ENCODE measurements around the gene SBSN.

SBSN gene

DNA sequence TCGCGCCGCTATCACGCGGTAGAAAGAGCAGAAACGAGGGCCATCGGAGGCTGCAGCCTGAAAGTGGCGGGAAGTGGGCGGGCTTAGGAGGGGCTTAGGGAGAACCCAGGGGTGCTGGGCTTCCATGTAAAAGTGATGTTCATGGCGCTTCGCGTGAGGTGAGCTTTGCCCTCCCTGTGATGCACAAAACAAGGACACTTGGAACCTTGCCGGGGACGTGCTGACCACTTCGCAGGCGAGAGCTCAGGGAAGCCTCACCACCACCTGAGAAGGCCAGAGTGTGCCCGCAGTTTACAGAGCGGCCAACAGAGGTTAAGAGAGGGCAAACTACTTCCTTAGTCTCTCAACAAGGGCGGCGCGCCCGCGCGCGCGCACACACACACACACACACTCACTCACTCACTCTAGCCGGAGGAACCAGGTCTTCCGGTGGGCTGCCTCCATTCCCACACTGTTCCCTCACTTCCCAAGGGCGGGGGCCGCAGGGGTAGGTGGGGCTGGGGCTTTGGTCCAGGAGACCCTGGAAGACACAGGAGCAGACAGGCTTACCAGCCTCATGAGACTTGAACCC, 5.8 kb upstream of the SBSN start:
- in situ Hi-C loops (cut with HindIII; ENCODE audit: low sequenced_read_pairs), result no loop called here

DNA sequence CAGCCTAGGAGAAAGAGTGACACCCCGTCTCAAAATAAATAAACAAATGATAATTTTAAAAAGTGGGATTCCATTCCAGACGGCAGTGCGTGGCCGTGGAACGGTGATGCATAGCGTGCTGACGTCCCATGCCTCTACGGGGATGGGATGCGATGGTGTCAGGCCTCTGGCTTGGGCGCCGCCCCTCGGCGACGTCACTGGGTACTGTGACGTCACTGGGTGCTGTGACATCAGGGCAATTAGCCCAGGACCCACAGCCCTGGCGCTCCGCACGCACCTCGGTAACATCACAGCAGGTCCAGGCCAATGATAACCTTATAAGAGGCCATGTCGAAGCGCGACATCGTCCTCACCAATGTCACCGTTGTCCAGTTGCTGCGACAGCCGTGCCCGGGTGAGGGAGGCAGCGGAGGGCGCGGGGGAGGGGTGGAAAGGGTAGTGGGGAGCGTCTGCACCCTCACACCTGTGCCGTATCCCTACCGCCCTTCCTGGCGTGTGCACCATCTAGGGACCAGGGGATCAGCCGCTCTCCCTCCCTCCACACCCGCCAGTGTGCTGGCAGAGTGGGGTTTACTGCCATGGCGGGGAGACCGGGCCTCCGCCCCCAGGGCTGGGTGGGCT, 5.2 kb upstream of the SBSN start, which contains the start of gene GAPDHS:
Gene GAPDHS (plus strand): TSS at position 256 of the 621 bp plus-strand sequence. CDS start 72 bp downstream, at position 328.
- in situ Hi-C loops (cut with HindIII; ENCODE audit: low sequenced_read_pairs), result no loop called here

DNA sequence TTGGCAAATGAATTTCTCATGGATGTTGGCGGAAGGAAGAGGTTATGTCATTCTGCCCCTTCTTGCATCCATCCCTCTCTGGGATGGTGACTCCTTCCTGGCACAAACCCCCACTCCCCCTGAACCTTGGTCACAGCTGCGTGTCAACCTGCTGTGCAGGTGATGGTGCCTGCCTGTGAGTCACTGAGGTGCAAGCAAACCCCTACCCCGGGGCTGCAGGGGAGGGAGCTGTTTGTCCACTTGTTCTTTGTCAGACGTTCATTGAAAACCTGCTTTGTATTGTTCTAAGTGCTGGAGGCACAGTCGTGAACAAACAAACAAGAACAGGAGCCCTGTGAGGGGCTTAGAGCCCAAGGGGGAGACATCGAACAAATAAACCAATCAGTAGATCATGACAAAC, 3.2 kb upstream of the SBSN start:
- in situ Hi-C loops (cut with HindIII; ENCODE audit: low sequenced_read_pairs), result no loop called here

DNA sequence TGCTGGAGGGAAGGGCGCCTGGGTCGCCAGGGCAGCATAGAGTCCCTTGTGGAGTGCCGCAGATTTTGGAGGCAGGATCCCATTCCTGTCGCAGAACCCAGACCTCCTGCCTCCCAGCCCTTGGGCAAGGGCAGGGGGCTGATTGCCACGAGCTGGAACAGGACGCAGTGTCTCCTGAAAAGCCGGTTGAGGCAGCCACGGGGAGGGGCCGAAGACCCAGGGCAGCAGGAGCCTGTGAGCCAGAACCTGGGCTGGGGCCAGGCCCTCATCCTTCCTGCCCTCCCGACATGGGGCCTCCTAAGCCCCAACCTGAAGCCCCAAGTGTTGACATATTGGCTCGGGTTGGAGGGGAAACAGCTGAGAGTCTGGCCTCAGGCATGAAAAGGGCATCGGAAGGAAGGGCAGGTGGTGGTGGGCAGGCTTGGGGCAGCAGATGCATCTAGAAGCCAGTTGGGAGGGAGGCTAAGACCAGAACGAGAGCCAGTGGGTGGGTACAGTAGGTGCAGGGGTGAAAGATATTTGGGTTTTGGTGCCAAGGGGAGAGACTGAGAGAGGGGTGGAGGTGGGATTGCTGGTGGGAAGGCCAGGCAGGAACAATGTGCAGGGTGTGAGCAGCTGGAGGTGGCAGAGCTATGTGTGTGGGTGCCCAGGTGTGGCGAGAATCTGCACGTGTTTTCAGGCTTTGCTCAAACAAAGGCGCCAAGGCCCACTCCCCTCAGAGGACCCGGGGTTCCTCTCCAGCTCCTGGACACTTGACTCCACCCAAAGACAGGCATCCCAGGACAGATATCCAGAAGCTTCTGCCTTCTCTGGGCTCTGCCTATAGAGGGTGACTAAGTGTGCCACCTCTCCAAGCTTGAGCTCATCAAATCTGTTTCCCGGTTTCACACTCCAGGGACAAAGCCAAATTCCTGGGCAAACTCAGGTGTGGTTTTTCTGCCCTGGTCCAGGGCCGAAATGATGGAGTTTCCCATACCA, 1.4 kb upstream of the SBSN start:
- in situ Hi-C loops (cut with HindIII; ENCODE audit: low sequenced_read_pairs), result no loop called here

DNA sequence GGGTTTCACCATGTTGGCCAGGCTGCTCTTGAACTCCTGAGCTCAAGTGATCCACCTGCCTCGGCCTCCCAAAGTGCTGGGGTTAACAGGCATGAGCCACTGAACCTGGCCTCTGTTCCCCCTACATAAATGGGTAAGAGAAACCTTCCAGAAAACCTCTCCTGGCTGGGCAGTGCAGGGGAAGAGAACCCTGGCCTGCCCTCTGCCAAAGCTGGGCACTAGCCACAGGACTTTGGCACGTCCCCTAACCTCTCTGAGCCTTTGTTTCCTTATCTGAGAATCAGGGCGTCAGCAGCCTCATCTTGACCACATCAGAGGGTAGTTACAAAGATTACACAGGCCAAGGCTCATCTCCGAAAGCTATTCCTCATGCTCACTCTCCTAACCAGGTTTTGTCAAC, 2.2 kb downstream of the SBSN start:
- in situ Hi-C loops (cut with HindIII; ENCODE audit: low sequenced_read_pairs), result no loop called here

DNA sequence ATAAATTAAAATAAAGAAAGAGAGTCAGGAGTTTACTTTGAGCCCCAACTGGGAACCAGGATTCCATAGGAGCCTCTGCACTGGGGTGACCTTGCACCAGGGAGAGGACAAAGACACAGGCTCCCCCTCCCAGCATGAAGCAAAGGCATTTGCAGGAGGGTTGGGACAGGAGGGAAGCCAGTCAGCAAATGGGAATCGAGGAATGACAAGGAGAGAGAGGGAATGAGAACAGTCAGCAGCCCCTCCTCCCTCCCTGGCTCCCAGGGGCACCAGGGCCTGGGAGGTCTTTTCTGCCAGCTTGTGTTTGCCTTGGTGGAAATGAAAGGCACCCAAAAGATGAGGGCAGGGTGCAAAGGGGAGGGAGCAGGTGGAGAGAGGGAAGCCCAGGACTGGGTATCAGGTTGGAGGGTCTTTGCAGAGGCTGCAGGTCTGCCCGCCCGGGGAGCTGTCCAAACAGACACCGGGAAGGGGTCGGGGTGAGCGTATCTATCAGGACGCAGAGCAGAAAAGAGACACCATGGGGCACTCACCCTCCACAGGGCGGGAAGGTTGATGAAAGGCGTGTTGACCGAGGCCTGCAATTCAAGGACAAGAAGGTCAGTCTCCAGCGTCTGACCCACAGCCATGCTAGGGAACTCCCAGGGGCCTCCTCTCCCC, 3.8 kb downstream of the SBSN start:
- in situ Hi-C loops (cut with HindIII; ENCODE audit: low sequenced_read_pairs), result no loop called here

DNA sequence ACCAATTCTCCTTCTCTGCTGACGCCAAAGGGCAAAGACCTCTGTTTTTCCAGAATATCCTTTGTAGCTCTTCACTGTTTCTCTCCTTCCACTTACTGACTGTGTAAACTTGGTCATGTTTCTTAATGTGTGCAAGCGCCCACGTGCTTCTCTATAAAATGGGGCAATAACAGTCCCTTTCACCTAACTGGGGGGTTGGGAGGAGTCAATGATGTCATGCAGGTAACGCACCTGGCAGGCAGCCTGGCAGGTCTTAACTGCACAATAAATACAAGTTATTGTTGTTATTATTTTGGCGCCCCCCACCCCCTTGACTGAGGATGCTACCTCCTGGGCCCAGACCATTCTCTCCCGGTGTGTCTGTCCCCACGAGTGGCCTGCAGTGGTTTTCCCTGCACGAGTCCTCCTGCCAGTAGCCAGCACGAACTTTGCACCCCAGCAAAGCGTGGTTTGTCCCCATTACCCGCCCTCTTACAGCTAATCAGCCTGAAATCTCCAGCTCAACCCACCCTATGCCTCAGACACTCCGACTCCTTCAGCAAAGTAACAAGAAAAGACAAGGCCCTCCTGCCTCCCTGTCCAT, 5.3 kb downstream of the SBSN start:
- in situ Hi-C loops (cut with HindIII; ENCODE audit: low sequenced_read_pairs), result no loop called here

DNA sequence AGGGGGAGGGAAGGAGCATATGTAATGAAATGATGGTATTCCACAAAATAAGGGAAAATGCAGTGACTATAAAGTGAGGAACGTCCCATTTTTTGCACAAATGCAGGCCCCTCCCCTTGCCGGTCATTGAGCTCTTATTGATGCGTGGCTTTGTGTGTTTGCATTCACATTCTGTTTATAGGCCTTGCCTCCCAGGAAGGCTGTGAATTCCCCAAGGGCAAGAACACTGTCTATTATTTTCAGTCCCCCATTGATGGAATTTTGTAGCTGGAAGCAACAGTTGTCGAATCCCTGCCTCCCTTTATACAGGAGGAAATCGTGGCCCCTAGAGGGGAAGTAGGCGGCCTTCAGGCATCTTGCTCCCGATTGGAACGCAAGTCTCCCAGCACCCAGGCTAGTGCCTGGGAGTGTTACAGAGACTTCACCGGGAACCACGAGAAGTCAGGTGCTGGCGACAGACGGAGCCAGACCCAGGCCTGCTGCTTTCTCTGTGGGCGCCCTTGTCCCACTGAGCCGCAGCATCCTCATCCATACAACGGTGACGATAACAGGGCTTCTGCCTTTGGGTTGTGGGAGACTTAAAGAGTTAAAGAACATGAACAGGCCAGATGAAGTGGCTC, 6.9 kb downstream of the SBSN start:
- in situ Hi-C loops (cut with HindIII; ENCODE audit: low sequenced_read_pairs), result no loop called here

DNA sequence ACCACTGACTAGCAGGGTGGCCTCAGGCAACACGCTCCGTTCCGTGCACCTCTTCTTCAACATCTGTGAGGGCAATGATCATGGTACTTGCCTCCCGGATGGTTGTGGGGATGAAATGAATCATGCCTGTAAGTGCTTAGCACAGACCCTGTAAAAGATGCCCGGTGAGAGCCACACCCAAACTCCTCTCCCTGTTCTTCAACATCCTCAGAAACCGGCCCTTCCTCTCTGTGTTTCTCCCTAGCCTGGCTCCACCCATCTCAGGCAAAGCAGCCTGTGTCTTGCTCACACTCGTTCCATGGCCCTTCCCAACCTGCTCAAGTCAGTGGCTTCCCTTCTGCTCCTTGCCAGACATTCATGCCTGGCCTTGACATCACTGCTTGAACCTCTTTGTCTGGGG, 8.8 kb downstream of the SBSN start:
- in situ Hi-C loops (cut with HindIII; ENCODE audit: low sequenced_read_pairs), result no loop called here

DNA sequence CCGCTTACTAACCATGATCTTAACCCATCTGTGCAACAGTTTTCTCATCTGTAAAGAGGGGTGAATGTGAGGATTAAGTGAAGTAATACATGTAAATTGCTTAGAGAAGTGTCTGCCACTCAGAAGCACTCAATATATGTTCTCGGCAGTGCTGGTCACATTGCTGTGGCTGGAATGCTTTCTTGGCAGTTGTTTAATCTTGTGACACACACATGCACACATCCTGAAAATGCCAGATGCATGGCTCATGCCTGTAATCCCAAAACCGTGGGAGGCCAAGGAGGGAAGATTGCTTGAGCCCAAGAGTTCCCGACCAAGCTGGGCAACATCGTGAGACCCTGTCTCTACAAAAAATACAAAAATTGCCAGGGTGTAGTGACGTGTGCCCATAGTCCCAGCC, 9.8 kb downstream of the SBSN start:
- in situ Hi-C loops (cut with HindIII; ENCODE audit: low sequenced_read_pairs), result no loop called here

DNA sequence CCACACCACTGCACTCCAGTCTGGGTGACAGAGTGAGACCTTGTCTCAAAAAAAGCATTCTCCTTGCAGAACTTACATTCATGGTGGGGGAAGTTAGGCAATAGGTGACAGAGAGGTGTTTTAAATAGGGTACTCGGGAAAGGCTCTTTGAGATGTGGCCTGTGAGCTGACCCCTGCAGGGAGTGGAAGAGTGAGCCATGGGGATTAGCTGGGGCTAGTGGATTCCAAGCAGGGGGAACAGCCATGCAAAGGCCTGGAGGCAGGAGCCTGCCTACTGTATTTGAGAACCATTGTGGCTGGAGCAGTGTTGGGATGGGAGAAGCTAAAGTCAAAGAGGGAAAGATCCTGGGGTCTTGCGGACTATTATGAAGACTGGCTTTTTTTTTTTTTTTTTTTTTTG, 10.8 kb downstream of the SBSN start:
- in situ Hi-C loops (cut with HindIII; ENCODE audit: low sequenced_read_pairs), result no loop called here

DNA sequence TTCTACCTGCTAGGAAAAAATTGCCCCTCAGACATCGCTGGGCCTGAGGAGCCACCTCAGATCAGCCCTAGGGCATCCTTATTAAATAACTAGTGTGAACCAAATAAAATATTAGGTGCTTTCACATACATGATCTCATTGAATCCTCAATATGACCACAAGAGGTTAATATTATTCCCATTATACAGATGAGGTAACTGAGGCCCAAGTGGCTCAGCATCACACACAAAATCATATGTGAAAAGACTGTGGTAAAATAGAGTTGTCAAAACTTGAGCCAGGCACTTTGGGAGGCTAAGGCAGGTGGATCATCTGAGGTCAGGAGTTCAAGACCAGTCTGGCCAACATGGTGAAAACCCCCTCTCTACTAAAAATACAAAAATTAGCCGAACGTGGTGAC, 11.8 kb downstream of the SBSN start:
- in situ Hi-C loops (cut with HindIII; ENCODE audit: low sequenced_read_pairs), result no loop called here

DNA sequence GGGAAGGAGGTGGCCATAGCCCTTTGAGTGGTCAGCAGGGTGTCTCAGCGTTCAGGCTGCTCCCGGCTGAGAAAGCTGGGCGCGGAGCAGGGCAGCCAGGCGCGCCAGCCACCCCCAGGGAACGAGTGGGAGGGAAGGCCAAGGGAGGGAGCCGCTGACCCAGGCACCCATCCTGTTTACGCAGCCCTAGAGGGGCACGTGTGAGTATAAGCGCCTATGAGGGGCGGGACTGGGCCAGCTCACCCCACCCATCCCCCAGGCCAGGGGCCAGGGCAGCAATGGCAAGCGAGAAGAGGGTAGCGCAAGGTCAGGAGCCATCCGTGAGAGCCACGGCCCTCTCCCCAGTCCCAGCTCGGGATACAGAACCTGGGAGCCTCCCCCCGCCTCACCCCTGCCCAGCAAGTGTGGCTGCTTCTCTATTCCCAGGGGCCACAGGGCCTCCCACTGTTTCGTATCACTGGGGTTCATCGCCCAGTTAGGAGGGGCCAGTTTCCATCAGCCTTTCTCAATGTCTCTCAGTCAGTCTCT, 13.8 kb downstream of the SBSN start:
- in situ Hi-C loops (cut with HindIII; ENCODE audit: low sequenced_read_pairs), result no loop called here

DNA sequence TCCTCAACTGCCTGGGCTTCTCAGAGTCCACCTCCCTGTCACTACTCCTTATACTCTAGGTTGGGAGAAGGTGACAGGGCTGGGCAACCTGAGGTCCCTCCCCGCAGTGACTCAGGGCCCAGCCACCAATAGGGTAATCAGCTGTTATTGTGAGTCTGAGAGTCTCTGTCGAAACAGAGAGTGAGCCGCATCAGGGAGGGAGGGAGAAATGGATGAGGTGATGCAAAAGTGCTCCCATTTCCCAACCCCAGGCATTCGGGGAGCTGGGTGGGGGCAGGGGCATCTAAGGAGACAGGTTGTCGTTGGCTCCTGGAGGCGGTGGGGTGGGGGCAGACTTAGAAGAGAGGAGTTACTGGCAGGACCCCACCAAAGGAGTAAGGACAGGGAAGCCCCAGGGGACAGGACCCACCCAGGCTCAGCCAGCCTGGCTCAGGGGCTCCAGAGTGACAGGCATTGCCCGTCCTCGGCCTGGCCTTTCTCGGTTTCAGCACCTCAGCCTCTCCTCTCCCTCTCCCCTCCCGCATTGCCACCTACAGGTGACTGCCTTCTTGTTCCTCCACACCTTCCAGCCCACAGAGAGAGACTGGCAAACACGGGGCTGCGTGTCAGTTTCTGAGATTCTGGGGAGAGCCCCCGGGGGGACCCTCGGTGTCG, 14.4 kb downstream of the SBSN start, which contains the start of gene DMKN:
Gene DMKN (minus strand): TSS at position 22 of the 654 bp plus-strand sequence. CDS start 174 bp downstream, outside the sequence.
- in situ Hi-C loops (cut with HindIII; ENCODE audit: low sequenced_read_pairs), result no loop called here

DNA sequence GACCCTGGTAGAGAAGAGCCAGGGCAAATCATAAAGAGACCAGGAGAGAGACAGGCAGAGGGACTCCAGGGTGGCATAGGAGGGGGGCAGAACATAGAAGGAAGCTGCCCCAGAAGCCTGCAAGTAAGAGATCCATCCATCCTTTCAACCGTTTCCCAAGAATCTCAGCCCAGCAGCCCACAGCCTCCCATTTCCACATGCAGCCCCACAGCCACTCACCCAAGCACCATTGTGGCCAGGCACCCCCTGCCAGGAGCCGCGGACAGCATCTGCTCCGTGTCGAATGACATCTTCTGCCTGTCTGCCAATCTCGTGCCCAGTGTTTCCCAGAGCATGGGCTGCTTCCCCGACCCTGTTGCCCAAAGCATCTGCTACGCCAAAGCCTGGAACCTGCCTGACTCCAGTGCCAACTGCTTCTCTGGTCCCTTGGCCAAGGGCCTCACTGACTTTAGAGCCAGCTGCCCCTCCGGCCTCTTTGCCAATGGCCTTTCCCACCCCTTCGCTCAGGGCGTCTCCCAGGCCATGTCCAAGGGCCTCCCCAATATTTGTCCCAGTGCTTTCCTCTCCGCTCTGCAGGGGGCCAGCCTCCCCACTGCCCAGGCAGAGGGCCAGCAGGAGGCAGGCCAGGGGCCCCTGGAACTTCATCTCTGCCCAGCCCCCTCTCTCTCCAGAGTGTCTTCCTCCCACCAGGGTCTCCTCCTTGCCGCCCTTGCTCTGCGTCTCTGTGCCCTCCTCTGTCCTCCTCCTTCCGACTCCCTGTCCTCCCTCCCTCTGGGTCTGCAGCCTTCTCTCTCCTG, 15.1 kb downstream of the SBSN start:
- in situ Hi-C loops (cut with HindIII; ENCODE audit: low sequenced_read_pairs), result no loop called here

DNA sequence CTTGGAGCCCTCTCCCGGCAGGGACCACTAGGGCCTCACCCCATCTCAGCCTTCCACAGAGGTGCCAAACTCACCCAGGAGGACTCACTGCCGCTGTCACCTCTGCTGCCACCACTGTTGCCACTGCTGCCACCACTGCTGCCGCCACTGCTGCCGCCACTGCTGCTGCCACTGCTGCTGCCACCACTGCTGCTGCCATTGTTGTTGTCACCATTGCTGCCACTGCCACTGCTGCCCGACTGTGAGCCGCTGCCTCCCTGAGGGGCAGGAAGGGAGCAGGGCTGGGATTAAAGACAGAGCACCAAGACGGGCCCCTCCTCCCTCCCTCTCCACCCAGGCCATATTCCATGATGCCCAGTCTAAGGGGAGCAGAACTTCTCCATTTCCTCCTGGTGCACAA, 16.8 kb downstream of the SBSN start:
- in situ Hi-C loops (cut with HindIII; ENCODE audit: low sequenced_read_pairs), result no loop called here

DNA sequence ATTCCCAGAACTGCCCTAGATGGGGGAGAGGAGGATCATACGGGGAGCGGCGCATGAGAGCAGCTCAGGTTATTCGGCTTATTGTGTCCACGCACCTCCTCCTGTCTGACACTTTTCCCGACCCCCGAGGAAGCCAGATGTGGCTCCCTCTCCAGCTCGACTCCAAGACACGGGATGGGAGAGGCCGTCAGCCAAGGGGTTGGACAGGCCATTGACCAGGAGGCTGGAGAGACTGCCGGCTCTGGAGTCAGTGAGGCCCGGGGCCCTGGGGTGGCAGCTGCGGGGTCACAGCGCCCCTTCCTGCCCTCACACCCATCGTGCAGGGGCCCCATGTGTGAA, 17.5 kb downstream of the SBSN start:
- in situ Hi-C loops (cut with HindIII; ENCODE audit: low sequenced_read_pairs), result no loop called here

DNA sequence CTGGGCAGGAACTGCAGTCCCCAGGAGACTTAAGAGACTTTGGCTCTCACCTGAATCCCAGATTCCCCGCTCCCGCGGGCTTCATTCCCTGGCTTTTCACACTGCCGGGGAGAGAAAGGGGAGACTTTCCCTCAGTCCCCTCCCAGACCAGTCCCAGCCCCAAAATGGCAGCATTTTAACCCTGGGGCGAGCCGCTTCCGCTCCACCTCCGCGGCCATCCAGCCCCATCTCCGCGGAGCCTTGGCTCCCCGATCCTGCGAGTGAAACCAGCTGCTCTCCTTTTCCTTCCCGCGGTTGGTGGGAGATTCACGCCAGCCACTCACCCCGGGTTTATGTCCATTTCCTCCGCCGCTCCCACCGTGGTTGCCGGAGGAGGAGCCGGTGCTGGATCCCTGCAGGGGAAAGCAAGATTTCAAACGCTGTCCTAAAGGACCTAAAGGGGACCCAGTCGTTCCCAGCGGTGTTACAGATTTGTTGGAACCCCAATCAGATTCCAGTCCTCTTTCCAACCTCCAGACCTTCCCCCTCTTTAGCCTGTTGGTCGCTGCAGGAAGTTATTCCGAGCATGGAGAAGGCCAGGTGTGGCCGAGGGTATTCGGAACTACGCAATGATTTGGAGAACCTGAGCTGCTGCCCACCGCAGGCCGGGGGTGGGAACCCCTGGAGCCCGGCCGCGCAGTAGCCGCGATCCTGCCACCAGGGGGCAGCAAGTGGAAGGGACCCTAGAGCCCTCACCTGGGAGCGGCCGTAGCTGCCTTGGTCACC, 18.1 kb downstream of the SBSN start:
- in situ Hi-C loops (cut with HindIII; ENCODE audit: low sequenced_read_pairs), result no loop called here
